Stomach smooth muscle (tissue), 2 donors: ENCODE results near the gene KCNJ5.
"Not testable (repeated sequence)": the region's sequence is repeated elsewhere in the genome, so short reads cannot be mapped to it uniquely, and the experiment has no call there.

ENCODE experiments used
- H3K27ac ChIP-seq: one replicate; pipeline ENCODE4 v1.7.0; 2013; ENCODE audit warnings: mild to moderate bottlenecking, low read length, inconsistent platforms
- H3K27me3 ChIP-seq, 2 donors: one replicate each; pipeline ENCODE4 v1.7.0; 2013; ENCODE audit warnings: low read length in 2 of 2; ENCODE audit not compliant: insufficient read depth in 2 of 2, control insufficient read depth in 1 of 2
- H3K36me3 ChIP-seq, 2 donors: one replicate each; pipeline ENCODE4 v1.7.0; 2013; ENCODE audit warnings: low read length in 2 of 2; ENCODE audit not compliant: control insufficient read depth in 2 of 2, insufficient read depth in 2 of 2
- H3K4me1 ChIP-seq: one replicate; pipeline ENCODE4 v1.7.0; 2013; ENCODE audit warnings: low read length; ENCODE audit not compliant: control insufficient read depth, insufficient read depth
- H3K4me3 ChIP-seq, 2 donors: one replicate each; pipeline ENCODE4 v1.7.0; 2013; ENCODE audit warnings: low read length in 2 of 2
- H3K9ac ChIP-seq, 2 donors: one replicate each; pipeline ENCODE4 v1.7.0; 2013; ENCODE audit warnings: low read length in 2 of 2, mild to moderate bottlenecking in 1 of 2
- H3K9me3 ChIP-seq, 2 donors: one replicate each; pipeline ENCODE4 v1.7.0; 2013; ENCODE audit warnings: low read length in 2 of 2; ENCODE audit not compliant: control insufficient read depth in 2 of 2
- donor health status: healthy.
- donor health status: Pancreatic carcinoma.

Gene KCNJ5

GRCh38 chr11:128916037-128916572 lies 24.9 kb downstream of the KCNJ5 start:
- Histone ChIP-seq H3K27ac (no peak overlapping the region), H3K9me3 (no peaks in the 10 kb centered on the region), H3K4me3 (no peak overlapping the region), H3K4me1 (no peaks in the 10 kb centered on the region), H3K36me3 (no peaks in the 10 kb centered on the region), H3K27me3 (peaks cover 7 to 16% of the 10 kb centered on the region in 2 donors), H3K9ac (no peak overlapping the region)

GRCh38 chr11:128916681-128917080 lies 25.5 kb downstream of the KCNJ5 start:
- Histone ChIP-seq H3K27ac (no peak overlapping the region), H3K27me3 (peaks cover 7 to 11% of the 10 kb centered on the region in 2 donors), H3K9me3 (no peaks in the 10 kb centered on the region), H3K36me3 (no peaks in the 10 kb centered on the region), H3K9ac (no peak overlapping the region), H3K4me3 (no peak overlapping the region), H3K4me1 (no peaks in the 10 kb centered on the region)

GRCh38 chr11:128917144-128917724 lies 26.1 kb downstream of the KCNJ5 start:
- no peak overlapping the region for H3K4me3 ChIP-seq
- H3K27ac ChIP-seq = no peak overlapping the region
- no peak overlapping the region for H3K9ac ChIP-seq
- H3K4me1 ChIP-seq = no peaks in the 10 kb centered on the region
- peaks cover 5 to 7% of the 10 kb centered on the region in 2 donors for H3K27me3 ChIP-seq
- no peaks in the 10 kb centered on the region for H3K36me3 ChIP-seq
- H3K9me3 ChIP-seq = no peaks in the 10 kb centered on the region

GRCh38 chr11:128919216-128919615 lies 28.1 kb downstream of the KCNJ5 start:
- Histone ChIP-seq H3K9ac (no peak overlapping the region), H3K36me3 (no peaks in the 10 kb centered on the region), H3K27ac (no peak overlapping the region), H3K4me3 (no peak overlapping the region), H3K9me3 (no peaks in the 10 kb centered on the region), H3K4me1 (no peaks in the 10 kb centered on the region), H3K27me3 (peaks cover 5 to 7% of the 10 kb centered on the region in 2 donors)

- not testable (repeated sequence) for H3K4me3 ChIP-seq, H3K4me1 ChIP-seq, H3K27ac ChIP-seq, H3K9me3 ChIP-seq, H3K9ac ChIP-seq, H3K27me3 ChIP-seq, H3K36me3 ChIP-seq
Observed at GRCh38 chr11:128919635-128920034, 28.5 kb downstream of the KCNJ5 start.

- Histone ChIP-seq H3K36me3 (no peaks in the 10 kb centered on the region), H3K4me1 (no peaks in the 10 kb centered on the region), H3K27ac (no peak overlapping the region), H3K27me3 (peaks cover 0 to 3% of the 10 kb centered on the region in 2 donors), H3K9ac (no peak overlapping the region), H3K4me3 (no peak overlapping the region), H3K9me3 (no peaks in the 10 kb centered on the region)
Observed at GRCh38 chr11:128920666-128921065, 29.5 kb downstream of the KCNJ5 start.

GRCh38 chr11:128921793-128922192 lies 30.6 kb downstream of the KCNJ5 start:
- Histone ChIP-seq H3K9ac (no peak overlapping the region), H3K27me3 (peaks cover 0 to 3% of the 10 kb centered on the region in 2 donors), H3K9me3 (no peaks in the 10 kb centered on the region), H3K27ac (no peak overlapping the region), H3K4me1 (no peaks in the 10 kb centered on the region), H3K4me3 (no peak overlapping the region), H3K36me3 (no peaks in the 10 kb centered on the region)

- peaks cover 0 to 3% of the 10 kb centered on the region in 2 donors for H3K27me3 ChIP-seq
- H3K27ac ChIP-seq = no peak overlapping the region
- H3K36me3 ChIP-seq = no peaks in the 10 kb centered on the region
- no peak overlapping the region for H3K9ac ChIP-seq
- no peaks in the 10 kb centered on the region for H3K9me3 ChIP-seq
- H3K4me3 ChIP-seq = no peak overlapping the region
- H3K4me1 ChIP-seq = no peaks in the 10 kb centered on the region
Observed at GRCh38 chr11:128924104-128924503, 32.9 kb downstream of the KCNJ5 start.

GRCh38 chr11:128924510-128925249 lies 33.5 kb downstream of the KCNJ5 start:
- Histone ChIP-seq H3K4me1 (no peaks in the 10 kb centered on the region), H3K4me3 (no peak overlapping the region), H3K27me3 (peaks cover 0 to 3% of the 10 kb centered on the region in 2 donors), H3K9me3 (no peaks in the 10 kb centered on the region), H3K27ac (no peak overlapping the region), H3K9ac (no peak overlapping the region), H3K36me3 (no peaks in the 10 kb centered on the region)

GRCh38 chr11:128925250-128925600 lies 34.1 kb downstream of the KCNJ5 start:
- no peaks in the 10 kb centered on the region for H3K36me3 ChIP-seq
- H3K27me3 ChIP-seq = peaks cover 0 to 3% of the 10 kb centered on the region in 2 donors
- no peak overlapping the region for H3K27ac ChIP-seq
- no peak overlapping the region for H3K4me3 ChIP-seq
- H3K9me3 ChIP-seq = no peaks in the 10 kb centered on the region
- no peaks in the 10 kb centered on the region for H3K4me1 ChIP-seq
- no peak overlapping the region for H3K9ac ChIP-seq

GRCh38 chr11:128926000-128926399 lies 34.8 kb downstream of the KCNJ5 start:
- no peak overlapping the region for H3K9ac ChIP-seq
- no peak overlapping the region for H3K27ac ChIP-seq
- no peaks in the 10 kb centered on the region for H3K27me3 ChIP-seq
- H3K4me3 ChIP-seq = no peak overlapping the region
- no peaks in the 10 kb centered on the region for H3K4me1 ChIP-seq
- no peaks in the 10 kb centered on the region for H3K36me3 ChIP-seq
- H3K9me3 ChIP-seq = no peaks in the 10 kb centered on the region
